ENCODE data around the gene TBC1D1.

DNA sequence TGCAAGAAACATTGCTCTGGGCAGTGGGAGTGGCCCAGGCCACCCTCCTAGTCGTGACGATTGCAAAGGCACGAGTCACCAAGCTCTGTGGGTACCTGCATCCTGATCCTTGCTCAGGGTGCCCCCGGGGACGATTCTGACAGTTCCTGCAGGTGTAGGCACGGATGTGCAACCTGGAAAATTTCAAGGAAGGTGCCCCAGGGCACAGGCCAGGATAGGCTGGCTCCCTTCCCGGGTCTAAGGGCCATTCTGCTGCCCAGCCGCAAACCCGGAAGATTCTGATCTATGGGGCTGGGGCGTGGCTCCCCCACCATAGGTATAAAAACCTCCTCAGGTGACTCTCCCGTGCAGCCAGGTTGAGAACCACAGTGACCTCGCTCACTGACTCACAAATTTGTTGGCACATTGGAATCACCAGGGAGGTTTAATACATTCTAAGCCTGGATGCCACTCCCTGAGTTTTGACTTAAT is 297.8 kb downstream of the TBC1D1 start:
- TF ChIP-seq CTCF (IDR thresholded peaks at IDR 0.05; ENCODE audit: low read length): no peak
- TF ChIP-seq EZH2phosphoT487 (IDR thresholded peaks at IDR 0.05; ENCODE audit: low read length): no peak

All from MM.1S (cell line).